ENCODE results near the gene DIRAS3.
"Not testable (repeated sequence)": the region's sequence is repeated elsewhere in the genome, so short reads cannot be mapped to it uniquely, and the experiment has no call there.

DIRAS3 gene

GRCh38 chr1:68049941-68050878 is at the start of gene DIRAS3:
Gene DIRAS3 (minus strand): TSS chr1:68050627. CDS start chr1:68047297, 3,330 bp downstream.
- no peak for DNase-seq

- DNase-seq = no peak
These were observed 43.3 kb upstream of the DIRAS3 start for GRCh38 chr1:68093737-68094136.

DNA sequence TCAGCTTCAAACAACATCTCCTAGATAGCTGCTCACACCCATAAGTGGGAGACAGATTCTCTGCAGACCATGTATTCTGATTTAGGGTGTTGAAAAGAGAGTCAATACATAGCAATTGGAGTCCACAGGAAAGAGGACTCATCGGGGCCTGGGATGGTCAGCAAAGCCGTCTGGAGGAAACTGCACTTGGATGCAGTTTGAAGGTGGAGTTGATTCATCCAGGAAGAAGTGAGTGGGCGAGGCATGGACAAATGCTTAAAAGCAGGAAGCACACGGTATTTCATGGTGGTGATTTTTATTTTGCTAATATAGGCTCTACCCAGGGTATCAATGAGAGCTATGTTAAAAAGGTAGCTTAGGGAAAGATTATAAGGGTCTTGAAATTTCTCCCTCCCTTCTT is 36.8 kb upstream of the DIRAS3 start:
- no peak for DNase-seq

DNA sequence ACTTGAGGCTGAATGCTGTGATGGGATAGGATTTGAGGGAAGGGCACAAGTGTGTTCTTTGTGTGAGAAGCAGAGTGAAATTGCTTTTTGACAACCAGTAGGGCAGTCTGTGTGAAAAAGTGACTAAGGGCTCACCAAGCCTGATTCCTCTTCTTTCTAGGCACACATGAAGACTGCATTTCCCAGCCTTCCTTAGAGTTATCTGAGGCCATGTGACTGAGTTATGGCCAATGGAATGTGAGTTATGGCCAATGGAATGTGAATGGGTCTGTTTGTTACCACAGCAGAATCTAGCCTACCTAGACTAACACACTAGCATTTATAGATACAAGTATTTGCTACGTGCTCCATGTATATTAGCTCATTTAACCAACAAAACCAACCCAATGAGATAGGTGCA is 35.3 kb upstream of the DIRAS3 start:
- DNase-seq = no peak

DNA sequence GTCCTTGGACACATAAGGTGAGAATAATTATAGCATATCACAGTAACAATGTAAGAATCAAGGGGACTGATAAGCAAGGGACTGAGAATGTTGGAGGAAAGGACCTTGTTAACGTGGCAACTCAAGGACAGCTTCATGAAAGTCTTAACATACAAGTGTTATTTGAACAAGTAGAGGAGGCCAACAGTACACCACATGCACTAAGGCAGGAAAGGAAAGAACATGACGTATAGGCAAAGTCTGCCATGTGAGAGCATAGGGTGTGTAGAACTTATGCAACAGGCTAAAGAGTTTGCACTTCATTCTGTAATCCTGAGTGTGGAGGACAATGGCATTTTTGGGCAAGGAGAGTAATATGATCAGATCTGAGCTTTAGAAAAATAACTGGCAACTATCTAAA is 33.3 kb upstream of the DIRAS3 start:
- no peak for DNase-seq

DNA sequence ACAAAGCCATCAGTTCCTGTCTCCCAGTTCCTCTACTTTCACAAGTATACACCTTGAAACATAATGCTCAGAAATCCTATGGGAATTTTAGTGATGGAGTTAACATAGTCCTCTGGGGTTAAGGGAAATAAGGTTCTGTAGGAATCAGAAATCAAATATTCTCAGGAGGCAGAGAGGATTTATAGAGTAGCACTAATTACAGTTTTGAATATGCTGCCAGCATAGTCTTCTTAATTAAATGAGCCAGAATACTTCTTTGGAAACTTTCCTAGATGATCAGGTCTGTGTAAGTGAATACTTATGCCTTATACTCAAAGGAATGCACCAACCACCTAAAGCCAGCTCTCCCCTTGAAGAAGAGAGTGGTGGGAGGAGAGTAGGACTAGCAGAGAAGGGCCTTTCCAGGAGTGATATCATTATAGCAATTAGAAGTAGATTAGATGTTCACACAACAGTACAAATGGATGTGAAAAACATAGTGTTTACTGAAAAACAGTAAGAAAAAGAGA is 31.4 kb upstream of the DIRAS3 start:
- no peak for DNase-seq

DNA sequence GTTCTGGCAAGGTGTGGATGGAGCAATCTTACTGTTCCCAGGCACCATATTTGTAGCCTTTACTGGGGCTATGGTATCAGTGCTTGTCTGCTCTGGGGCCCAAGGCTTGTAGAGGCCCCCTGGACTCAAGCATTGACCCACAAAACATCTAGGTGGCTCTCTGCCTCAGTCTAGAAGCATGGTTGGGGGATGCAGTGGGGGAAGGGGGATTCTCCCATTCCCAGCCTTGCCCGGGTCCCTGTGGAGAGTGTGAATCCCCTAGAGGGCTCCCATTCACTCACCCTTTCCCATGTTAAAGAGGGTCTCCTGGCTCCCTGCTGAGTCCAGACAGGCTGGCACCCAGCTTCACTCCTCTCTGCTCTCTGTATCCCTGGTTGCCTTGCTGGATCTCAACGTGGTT is 28.2 kb upstream of the DIRAS3 start:
- no peak for DNase-seq

DNA sequence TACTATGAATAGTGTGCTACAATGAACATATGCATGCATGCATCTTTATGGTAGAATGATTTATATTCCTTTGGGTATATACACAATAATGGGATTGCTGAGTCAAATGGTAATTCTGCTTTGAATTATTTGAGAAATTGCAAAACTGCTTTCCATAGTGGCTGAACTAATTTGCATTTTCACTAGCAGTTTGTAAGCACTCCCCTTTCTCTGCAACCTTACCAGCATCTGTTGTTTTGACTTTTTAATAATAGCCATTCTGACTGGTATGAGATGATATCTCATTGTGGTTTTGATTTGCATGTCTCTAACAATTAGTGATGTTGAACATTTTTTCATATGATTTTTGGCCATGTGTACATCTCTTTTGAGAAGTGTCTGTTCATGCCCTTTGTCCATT is 24.0 kb upstream of the DIRAS3 start:
- no peak for DNase-seq

GRCh38 chr1:68065766-68066165 is 15.3 kb upstream of the DIRAS3 start:
- no peak for DNase-seq

DNA sequence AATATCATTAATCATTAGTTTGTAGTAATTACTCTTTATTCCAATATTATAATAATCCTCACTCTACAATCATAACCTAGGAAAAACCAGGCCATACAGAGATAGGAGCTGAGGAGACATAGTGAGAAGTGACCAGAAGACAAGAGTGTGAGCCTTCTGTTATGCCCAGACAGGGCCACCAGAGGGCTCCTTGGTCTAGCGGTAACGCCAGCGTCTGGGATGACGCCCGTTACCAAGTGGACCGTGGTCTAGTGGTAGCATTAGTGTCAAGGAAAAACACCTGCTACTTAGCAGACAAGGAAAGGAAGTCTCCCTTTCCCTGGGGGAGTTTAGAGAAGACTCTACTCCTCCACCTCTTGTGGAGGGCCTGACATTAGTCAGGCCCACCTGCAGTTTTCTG is 7.6 kb upstream of the DIRAS3 start:
- not testable (repeated sequence) for DNase-seq

GRCh38 chr1:68057564-68057963 is 7.1 kb upstream of the DIRAS3 start:
- DNase-seq = no peak

DNA sequence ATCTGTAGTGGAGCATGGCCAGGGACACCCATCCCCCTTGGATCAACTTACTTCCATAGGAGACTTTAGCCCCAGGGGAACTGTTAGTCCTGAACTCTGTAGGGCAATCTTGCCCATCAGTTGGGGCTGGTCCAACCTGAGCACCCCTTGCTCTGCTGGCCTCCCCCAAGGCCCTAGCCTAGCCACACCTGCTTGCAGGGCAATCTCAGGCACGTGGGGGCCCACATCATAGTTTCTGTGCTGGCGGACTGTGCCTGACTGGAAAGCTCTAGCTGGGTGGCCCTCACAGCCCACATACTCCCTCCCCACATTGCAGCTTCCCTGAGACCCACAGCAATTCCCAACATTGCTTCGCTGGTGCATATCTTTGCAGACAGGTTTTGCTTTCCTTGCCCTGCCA is 6.6 kb upstream of the DIRAS3 start:
- DNase-seq = no peak

DNA sequence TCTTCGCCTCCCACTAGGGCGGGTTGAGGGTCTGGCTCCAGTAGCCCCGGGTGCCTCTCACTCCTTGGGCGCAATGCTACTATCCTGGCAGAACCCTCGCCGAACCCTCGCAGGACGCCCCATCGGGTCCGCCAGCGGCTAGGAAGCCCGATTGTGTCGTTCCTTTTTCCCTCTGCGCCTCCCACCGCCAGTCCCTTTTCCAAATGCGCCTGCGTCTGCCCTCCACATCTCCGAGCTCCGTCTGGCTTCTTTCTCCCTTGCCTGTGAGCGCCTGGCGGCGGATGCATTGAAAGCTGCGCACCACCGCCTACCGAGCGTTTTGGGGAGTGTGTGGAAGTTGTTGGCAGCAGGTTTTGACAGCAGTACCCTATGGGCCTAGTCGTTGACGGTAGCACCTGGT is 1.0 kb upstream of the DIRAS3 start:
- DNase-seq = no peak

DNA sequence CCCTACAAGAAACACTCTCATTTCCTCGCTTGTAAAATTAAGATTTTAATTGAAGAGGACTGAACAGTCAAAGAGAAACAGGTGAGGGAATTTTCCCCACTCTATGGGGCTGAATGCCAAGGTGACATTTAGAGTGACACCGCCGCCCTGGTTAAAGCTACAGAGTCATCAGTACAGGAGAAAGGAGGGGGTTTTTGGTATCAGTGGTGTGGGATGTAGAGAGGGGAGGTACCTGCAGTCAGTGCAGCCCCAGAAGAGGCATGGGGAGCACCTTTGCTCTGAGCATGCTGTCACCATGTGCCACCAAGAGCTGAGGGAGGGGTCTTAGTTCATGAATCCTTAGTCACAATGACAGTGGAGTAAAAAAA is 2.8 kb downstream of the DIRAS3 start:
- no peak for DNase-seq

DNA sequence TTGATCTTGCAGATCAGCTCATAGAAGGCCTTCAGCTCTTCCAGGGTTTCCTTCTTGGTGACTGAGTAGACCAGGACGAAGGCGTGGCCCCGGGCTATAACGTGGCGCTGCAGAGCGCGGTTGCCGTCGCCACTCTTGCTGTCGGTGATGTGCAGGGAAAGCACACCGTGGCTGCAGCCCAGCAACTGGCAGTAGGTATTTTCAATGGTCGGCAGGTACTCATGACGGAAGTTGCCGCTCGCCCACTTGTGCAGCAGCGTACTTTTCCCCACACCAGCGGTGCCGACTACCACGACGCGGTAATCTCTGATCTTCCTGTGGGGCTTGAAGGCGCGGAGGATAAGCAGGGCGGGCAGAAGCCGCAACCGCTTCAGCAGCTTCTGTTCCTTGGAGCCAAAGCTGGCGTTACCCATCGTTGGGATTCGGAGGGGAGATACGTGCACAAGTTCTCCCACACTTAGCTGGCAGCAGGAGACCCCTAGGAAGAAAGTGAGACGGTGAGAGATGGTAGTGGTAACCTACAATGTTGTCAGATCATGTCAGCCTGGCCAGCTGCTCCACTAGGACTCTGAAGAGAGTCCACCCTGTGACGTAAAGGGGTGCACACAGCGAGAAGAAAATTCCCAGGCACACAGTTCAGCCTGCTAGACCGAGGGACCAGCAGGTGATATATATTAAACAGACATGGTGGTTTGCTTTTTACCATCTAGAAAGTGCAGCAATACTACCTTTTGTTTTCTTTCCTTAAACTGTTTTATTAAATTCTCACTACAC is 3.4 kb downstream of the DIRAS3 start:
- no peak for DNase-seq

DNA sequence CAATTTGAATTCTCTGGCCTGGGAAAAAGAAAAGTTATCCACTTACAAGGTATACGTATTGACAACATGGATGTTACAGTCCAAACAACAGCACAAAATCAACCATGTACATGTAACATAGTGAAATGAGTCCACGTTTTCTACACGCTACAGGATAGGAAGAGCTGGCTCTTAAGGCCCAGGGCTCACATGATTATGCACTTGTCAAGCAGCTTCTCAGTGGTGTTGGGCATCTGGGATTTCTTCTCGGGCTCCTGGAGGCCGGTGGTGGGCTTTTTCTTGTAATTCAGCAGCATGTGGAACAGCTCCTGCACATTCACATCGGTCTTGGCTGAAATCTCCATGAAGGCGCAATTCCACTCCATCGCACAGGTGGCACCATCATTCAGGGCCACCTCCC is 4.0 kb downstream of the DIRAS3 start:
- no peak for DNase-seq

DNA sequence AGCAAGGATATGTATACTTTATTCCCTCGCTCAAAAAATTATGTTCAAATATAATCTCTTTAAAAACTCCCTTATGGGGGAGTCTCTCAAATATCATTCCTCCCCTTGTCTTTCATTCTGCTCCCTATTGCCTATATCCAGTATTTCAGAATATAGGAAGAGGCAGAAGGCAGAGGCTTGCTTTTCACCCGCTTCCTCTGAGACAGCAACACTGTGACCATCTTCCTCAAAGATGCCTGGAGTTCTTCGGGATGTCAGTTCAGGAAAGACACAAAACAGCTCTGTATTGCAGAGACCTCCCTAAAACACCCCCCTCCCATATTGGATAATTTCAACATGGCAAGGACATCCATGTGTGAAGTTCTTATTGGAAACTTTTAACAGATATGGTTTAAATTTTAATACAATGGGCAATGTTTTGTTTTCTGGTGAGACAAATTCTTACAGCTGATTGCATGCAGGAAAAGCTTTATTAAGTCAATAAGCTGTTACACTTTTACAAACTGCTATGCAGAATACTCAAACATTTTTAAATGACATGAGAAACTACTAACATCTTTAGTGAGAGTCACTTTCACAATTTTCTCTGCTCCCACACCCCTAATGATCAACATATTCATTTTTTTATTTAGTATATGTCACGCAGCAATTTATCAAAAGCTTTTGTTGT is 4.8 kb downstream of the DIRAS3 start:
- no peak for DNase-seq

DNA sequence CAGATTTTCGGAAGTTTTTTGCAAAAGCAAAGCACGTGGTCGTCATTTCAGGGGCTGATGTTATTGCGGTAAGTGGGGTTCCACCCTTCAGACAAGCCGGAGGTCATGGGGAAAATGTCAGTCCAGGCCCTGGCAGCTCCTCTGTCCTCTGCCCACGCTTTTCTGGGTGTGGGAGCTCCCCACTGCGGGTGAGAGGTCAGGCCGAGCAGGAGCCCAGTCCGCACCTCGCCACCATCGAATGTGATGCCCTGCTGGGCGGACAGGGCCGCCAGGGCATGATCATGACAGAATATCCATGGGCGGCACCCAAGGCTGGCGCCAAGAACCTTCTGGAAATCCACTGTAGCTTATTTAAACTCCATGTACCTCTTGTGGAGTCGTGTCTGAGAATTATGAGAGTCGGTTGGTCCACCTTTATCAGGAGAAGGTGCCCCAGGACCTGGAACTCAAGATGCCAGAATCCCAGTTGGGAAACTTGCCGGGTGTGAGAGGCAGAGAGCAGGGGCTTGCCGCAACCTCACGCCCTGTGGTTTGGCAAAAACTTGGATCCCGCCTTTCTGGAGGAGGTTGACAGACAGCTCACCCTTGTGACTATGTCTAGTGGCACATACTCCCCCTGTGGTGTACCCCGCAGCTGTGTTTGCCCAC is 6.9 kb downstream of the DIRAS3 start:
- DNase-seq = no peak

DNA sequence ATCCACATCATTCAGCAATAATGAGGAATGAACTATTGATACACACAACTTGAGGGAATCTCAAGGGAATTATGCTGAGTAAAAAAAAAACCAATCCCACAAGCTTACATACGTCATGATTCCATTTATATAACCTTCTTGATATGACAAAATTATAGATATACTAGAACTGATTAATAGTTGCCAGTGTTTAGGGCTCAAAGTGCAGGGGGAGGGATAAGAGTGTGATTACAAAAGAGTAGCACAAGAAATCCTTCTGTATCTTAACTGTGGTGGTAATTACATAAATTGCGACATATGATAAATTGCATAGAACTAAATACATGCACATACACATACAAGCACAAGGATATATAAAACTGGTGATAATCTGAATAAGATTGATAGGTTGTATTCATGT is 13.5 kb downstream of the DIRAS3 start:
- DNase-seq = no peak

DNA sequence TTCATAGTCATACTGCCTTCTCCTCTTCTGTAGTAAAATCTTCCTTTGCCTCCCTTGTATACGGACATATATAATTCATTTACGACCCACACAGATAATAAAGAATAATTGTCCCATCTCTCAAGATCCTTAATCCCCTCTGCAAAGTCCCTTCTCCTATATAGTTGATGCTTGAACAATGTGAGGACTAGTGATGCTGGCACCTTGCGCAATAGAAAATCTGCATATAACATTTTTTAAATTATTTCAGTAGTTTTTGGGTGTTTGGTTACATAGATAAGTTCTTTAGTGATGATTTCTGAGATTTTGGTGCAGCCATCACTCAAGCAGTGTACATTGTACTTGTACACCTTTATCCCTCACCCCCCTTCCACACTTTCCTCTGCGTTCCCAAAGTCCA is 21.0 kb downstream of the DIRAS3 start:
- no peak for DNase-seq

- no peak for DNase-seq
These were observed 21.9 kb downstream of the DIRAS3 start for GRCh38 chr1:68028566-68028965.

DNA sequence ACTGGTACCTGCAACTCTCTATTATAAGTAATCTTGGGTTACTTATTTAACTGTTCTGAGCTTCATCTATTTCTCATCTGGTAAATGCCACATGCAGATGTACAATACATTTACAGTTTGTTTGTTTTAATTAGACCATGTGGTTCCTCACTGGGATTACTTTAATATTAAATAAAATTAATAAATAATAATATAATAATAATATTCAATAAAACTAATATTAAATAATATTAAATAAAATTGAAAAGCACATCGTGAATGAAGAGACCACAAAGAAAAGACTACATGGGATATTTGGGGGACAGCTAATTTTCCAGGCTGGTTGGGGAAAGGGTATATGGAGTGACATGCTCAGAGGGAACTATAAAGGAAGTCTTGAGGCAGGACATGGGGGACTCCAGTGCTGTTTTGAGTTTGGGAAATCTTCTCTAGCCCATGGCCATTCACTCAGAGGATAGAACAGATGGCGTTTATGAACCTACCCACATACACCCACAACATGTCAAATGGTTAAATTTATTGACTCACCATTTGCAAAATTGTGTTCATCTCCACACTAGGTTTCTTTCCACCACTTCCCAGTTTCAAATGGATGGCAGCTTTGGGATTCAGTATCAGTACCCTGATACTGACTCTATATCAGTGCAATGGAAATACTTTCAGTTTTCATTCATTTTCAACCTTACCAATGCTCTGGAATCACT is 25.6 kb downstream of the DIRAS3 start:
- DNase-seq = no peak

All from activated CD4-positive, alpha-beta T cell treated with anti-CD3 and anti-CD28 coated beads, Interleukin-2, amount 50 U/mL, for 16 hours (primary cell).